SK-N-SH treated with all-trans-retinoic acid at 6 μM for 48 hours (cell line): ENCODE results near the gene FXYD4.

Experiments
- ATAC-seq: fragments of 200-7000 bp; cut with Tn5 transposase; 3 replicates; pipeline ENCODE4 v1.9.1; 2020; ENCODE audit warnings: mild to moderate bottlenecking, moderate library complexity
- ARNTL ChIP-seq: fragments of 450-650 bp; formaldehyde crosslinking; IDR thresholded peaks from 2 replicates; pipeline ENCODE4 v1.5.0; 2020; ENCODE audit warnings: low read depth, mild to moderate bottlenecking, moderate library complexity, borderline replicate concordance
- CSDC2 ChIP-seq: fragments of 250-450 bp; sonication (Bioruptor Pico); IDR thresholded peaks from 2 replicates; pipeline ENCODE4 v1.5.0; 2020; ENCODE audit warnings: mild to moderate bottlenecking, moderate library complexity
- ESRRG ChIP-seq: fragments of 250-450 bp; sonication (Bioruptor Pico); IDR thresholded peaks from 2 replicates; pipeline ENCODE4 v1.6.1; 2021; ENCODE audit warnings: mild to moderate bottlenecking
- GLIS3 ChIP-seq: fragments of 250-450 bp; sonication (Bioruptor Pico); IDR thresholded peaks from 2 replicates; pipeline ENCODE4 v1.5.0; 2020; ENCODE audit warnings: mild to moderate bottlenecking, moderate library complexity
- ISL1 ChIP-seq: fragments of 250-450 bp; sonication (Bioruptor Pico); IDR thresholded peaks from 2 replicates; pipeline ENCODE4 v2.1.2; 2022; ENCODE audit warnings: mild to moderate bottlenecking, moderate library complexity
- OSR1 ChIP-seq: fragments of 250-450 bp; sonication (Bioruptor Pico); IDR thresholded peaks from 2 replicates; pipeline ENCODE4 v1.8.0; 2022; ENCODE audit warnings: moderate library complexity, mild to moderate bottlenecking, inconsistent platforms
- PPARA ChIP-seq: fragments of 250-450 bp; sonication (Bioruptor Pico); IDR thresholded peaks from 2 replicates; pipeline ENCODE4 v1.5.0; 2020; ENCODE audit warnings: mild to moderate bottlenecking, borderline replicate concordance
- RARB ChIP-seq: fragments of 250-450 bp; sonication (Bioruptor Pico); IDR thresholded peaks from 2 replicates; pipeline ENCODE4 v1.8.0; 2021; ENCODE audit warnings: mild to moderate bottlenecking, moderate library complexity
- SNAI2 ChIP-seq: fragments of 250-450 bp; sonication (Bioruptor Pico); IDR thresholded peaks from 2 replicates; pipeline ENCODE4 v1.5.0; 2020; ENCODE audit warnings: mild to moderate bottlenecking, moderate library complexity
- TOX ChIP-seq: fragments of 250-450 bp; sonication (Bioruptor Pico); IDR thresholded peaks from 2 replicates; pipeline ENCODE4 v1.8.0; 2021; ENCODE audit warnings: mild to moderate bottlenecking, moderate library complexity, borderline replicate concordance
- ZC3H10 ChIP-seq: fragments of 250-450 bp; sonication (Bioruptor Pico); IDR thresholded peaks from 2 replicates; pipeline ENCODE4 v1.5.1; 2021; ENCODE audit warnings: mild to moderate bottlenecking, moderate library complexity
- ZFP30 ChIP-seq: fragments of 450-650 bp; formaldehyde crosslinking; IDR thresholded peaks from 2 replicates; pipeline ENCODE4 v1.5.0; 2022; ENCODE audit warnings: mild to moderate bottlenecking, moderate library complexity
- ZNF565 ChIP-seq: fragments of 450-650 bp; formaldehyde crosslinking; conservative IDR thresholded peaks from 2 replicates; pipeline ENCODE4 v1.5.0; 2020; ENCODE audit warnings: low read depth, mild to moderate bottlenecking, moderate library complexity
- ZNF8 ChIP-seq: fragments of 450-650 bp; formaldehyde crosslinking; IDR thresholded peaks from 2 replicates; pipeline ENCODE4 v1.5.0; 2020; ENCODE audit warnings: mild to moderate bottlenecking, moderate library complexity
- TF ChIP-seq, protein P1 (sequence below): fragments of 250-450 bp; sonication (Bioruptor Pico); IDR thresholded peaks from 2 replicates; pipeline ENCODE4 v1.8.0; 2021; ENCODE audit warnings: low read depth, mild to moderate bottlenecking, moderate library complexity, borderline replicate concordance
- TF ChIP-seq, protein P2 (sequence below): fragments of 250-450 bp; sonication (Bioruptor Pico); IDR thresholded peaks from 2 replicates; pipeline ENCODE4 v1.5.1; 2020; ENCODE audit warnings: low read depth, mild to moderate bottlenecking, moderate library complexity
- TF ChIP-seq, protein P3 (sequence below): fragments of 250-450 bp; sonication (Bioruptor Pico); IDR thresholded peaks from 2 replicates; pipeline ENCODE4 v1.5.1; 2021; ENCODE audit warnings: mild to moderate bottlenecking, moderate library complexity
- TF ChIP-seq, protein P4 (sequence below): fragments of 250-450 bp; sonication (Bioruptor Pico); IDR thresholded peaks from 2 replicates; pipeline ENCODE4 v1.8.0; 2020; ENCODE audit warnings: mild to moderate bottlenecking, moderate library complexity, borderline replicate concordance
- TF ChIP-seq, protein P5 (sequence below): fragments of 250-450 bp; sonication (Bioruptor Pico); IDR thresholded peaks from 2 replicates; pipeline ENCODE4 v1.5.0; 2020; ENCODE audit warnings: mild to moderate bottlenecking, moderate library complexity

The FXYD4 gene

DNA sequence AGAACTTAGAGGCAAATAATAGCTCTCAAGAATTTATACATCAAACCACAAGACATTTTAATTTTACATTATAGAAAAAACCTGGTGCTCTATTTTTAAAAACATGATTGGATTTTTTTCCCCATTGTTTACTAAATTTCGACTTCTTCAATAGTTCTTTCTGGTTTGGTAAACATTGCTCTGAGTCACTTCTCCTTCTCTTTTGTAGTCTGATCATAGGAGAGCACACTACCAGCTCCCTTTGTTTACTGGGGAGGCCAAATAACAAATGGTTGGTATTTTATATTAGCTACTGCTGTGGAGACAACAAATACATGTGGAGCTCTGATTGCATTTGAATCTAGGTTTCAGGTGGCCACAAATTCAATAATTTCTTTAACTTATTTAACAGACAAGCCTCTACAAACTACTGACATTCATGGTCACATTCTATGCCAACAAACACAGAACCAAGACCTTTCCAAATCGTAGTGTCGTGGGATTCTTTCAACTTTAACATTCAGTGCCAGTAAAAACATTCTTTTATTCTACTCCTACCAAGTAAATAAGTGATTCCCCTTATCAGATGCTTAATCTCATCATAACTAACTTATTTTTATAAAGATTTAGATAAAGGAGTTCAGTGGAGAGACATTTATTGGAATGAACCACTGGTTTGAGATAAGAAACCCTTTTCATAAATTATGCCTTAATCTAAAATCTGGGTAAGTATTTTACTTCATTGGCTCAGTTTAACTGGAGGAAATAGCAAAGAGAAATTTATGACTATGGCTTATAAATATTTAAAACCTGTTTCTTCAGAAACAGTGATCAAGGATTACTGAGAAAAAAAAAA lies 17.7 kb upstream of the FXYD4 start:
- TF ChIP-seq, protein P1, sequence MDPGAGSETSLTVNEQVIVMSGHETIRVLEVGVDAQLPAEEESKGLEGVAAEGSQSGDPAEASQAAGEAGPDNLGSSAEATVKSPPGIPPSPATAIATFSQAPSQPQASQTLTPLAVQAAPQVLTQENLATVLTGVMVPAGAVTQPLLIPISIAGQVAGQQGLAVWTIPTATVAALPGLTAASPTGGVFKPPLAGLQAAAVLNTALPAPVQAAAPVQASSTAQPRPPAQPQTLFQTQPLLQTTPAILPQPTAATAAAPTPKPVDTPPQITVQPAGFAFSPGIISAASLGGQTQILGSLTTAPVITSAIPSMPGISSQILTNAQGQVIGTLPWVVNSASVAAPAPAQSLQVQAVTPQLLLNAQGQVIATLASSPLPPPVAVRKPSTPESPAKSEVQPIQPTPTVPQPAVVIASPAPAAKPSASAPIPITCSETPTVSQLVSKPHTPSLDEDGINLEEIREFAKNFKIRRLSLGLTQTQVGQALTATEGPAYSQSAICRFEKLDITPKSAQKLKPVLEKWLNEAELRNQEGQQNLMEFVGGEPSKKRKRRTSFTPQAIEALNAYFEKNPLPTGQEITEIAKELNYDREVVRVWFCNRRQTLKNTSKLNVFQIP, result no peak; the same call in 1 of the 2 replicates
- TF ChIP-seq ZNF565 (CRISPR knock-in tag), result no peak
- TF ChIP-seq, protein P2, sequence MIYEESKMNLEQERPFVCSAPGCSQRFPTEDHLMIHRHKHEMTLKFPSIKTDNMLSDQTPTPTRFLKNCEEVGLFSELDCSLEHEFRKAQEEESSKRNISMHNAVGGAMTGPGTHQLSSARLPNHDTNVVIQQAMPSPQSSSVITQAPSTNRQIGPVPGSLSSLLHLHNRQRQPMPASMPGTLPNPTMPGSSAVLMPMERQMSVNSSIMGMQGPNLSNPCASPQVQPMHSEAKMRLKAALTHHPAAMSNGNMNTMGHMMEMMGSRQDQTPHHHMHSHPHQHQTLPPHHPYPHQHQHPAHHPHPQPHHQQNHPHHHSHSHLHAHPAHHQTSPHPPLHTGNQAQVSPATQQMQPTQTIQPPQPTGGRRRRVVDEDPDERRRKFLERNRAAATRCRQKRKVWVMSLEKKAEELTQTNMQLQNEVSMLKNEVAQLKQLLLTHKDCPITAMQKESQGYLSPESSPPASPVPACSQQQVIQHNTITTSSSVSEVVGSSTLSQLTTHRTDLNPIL (CRISPR knock-in tag), result 0 out of 2 replicates have a peak, but pooled peaks have one; percentile 32
- TF ChIP-seq ZNF8, result no peak
- no peak for TF ChIP-seq GLIS3
- no peak for TF ChIP-seq ESRRG (CRISPR knock-in tag)
- TF ChIP-seq ZFP30, result no peak
- TF ChIP-seq, protein P3, sequence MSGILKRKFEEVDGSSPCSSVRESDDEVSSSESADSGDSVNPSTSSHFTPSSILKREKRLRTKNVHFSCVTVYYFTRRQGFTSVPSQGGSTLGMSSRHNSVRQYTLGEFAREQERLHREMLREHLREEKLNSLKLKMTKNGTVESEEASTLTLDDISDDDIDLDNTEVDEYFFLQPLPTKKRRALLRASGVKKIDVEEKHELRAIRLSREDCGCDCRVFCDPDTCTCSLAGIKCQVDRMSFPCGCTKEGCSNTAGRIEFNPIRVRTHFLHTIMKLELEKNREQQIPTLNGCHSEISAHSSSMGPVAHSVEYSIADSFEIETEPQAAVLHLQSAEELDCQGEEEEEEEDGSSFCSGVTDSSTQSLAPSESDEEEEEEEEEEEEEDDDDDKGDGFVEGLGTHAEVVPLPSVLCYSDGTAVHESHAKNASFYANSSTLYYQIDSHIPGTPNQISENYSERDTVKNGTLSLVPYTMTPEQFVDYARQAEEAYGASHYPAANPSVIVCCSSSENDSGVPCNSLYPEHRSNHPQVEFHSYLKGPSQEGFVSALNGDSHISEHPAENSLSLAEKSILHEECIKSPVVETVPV (CRISPR knock-in tag), result no peak
- no peak for TF ChIP-seq PPARA (CRISPR knock-in tag)
- TF ChIP-seq, protein P4, sequence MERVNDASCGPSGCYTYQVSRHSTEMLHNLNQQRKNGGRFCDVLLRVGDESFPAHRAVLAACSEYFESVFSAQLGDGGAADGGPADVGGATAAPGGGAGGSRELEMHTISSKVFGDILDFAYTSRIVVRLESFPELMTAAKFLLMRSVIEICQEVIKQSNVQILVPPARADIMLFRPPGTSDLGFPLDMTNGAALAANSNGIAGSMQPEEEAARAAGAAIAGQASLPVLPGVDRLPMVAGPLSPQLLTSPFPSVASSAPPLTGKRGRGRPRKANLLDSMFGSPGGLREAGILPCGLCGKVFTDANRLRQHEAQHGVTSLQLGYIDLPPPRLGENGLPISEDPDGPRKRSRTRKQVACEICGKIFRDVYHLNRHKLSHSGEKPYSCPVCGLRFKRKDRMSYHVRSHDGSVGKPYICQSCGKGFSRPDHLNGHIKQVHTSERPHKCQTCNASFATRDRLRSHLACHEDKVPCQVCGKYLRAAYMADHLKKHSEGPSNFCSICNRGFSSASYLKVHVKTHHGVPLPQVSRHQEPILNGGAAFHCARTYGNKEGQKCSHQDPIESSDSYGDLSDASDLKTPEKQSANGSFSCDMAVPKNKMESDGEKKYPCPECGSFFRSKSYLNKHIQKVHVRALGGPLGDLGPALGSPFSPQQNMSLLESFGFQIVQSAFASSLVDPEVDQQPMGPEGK (CRISPR knock-in tag), result no peak
- no peak for TF ChIP-seq TOX (CRISPR knock-in tag)
- TF ChIP-seq ISL1 (CRISPR knock-in tag), result peak; percentile 97
- no peak for TF ChIP-seq OSR1 (CRISPR knock-in tag)
- no peak for TF ChIP-seq CSDC2 (CRISPR knock-in tag)
- TF ChIP-seq RARB (CRISPR knock-in tag), result no peak
- TF ChIP-seq SNAI2, result no peak
- peak; percentile 27 for ATAC-seq

- ATAC-seq, result peak; percentile 14; the same call in 2 of the 3 replicates
- TF ChIP-seq SNAI2, result no peak
- TF ChIP-seq, protein P5, sequence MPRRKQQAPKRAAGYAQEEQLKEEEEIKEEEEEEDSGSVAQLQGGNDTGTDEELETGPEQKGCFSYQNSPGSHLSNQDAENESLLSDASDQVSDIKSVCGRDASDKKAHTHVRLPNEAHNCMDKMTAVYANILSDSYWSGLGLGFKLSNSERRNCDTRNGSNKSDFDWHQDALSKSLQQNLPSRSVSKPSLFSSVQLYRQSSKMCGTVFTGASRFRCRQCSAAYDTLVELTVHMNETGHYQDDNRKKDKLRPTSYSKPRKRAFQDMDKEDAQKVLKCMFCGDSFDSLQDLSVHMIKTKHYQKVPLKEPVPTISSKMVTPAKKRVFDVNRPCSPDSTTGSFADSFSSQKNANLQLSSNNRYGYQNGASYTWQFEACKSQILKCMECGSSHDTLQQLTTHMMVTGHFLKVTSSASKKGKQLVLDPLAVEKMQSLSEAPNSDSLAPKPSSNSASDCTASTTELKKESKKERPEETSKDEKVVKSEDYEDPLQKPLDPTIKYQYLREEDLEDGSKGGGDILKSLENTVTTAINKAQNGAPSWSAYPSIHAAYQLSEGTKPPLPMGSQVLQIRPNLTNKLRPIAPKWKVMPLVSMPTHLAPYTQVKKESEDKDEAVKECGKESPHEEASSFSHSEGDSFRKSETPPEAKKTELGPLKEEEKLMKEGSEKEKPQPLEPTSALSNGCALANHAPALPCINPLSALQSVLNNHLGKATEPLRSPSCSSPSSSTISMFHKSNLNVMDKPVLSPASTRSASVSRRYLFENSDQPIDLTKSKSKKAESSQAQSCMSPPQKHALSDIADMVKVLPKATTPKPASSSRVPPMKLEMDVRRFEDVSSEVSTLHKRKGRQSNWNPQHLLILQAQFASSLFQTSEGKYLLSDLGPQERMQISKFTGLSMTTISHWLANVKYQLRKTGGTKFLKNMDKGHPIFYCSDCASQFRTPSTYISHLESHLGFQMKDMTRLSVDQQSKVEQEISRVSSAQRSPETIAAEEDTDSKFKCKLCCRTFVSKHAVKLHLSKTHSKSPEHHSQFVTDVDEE (CRISPR knock-in tag), result no peak
- no peak for TF ChIP-seq PPARA (CRISPR knock-in tag)
- TF ChIP-seq, protein P1, result no peak
- no peak for TF ChIP-seq ARNTL (CRISPR knock-in tag)
- TF ChIP-seq ZNF565 (CRISPR knock-in tag), result no peak
- TF ChIP-seq CSDC2 (CRISPR knock-in tag), result no peak
- no peak for TF ChIP-seq ZC3H10 (CRISPR knock-in tag)
- TF ChIP-seq, protein P3 (CRISPR knock-in tag), result no peak
Measured at GRCh38 chr10:43354330-43354635, 17.2 kb upstream of the FXYD4 start.
